ENCODE measurements around the gene PLEKHA4.
"Not testable (repeated sequence)": the region's sequence is repeated elsewhere in the genome, so short reads cannot be mapped to it uniquely, and the experiment has no call there.

Gene PLEKHA4

DNA sequence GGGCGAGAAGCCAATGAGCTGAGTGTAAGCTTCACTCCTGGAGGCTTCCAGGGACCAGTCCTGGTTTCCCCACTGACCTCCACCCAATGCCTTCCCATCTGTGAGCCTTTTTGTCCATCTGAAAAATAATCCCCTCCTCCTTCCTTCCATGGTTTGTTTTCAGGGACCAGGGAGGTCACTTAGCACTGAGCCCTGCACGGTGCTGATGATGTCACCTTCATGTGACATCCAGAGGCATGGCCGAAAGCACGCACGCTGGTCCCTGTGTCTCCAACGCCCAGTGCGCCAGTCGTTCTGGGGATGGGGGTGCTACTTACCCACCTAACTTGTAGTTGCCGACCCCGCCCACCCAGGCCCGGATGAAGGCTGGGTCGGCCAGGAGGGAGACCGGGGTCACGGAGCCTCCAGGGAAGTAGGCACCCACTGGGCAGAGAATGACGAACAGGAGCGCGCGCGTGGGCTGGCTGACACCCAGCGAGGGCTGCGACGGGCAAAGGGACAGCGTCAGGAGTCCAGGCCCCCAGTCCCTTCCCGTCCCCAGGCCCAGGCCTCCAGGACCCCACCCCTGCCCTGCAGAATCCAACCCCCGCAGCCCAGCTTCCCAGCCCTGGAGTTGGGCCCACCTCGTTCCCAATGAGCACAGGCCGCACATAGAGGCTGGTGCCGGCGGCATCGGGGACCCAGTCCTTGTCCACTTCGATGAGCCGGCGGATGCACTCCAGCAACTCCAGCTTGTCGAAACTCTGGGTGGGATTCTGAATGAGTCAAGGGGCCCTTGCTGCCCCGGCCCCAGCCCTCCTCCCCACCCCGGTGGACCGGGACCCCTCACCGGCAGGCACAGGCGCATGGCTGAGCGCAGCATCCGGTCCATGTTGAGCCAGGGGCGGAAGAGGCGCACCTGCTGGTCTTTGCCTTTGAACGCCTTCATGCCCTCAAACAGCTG is 68.8 kb downstream of the PLEKHA4 start:
- DNase-seq (ENCODE audit: low spot score), result no peak
- FAIRE-seq, result no peak

GRCh38 chr19:48798937-48799336 is 69.5 kb downstream of the PLEKHA4 start:
- FAIRE-seq (no peak), DNase-seq (ENCODE audit: low spot score) (no peak)

GRCh38 chr19:48797103-48797502 is 71.3 kb downstream of the PLEKHA4 start:
- no peak for FAIRE-seq
- DNase-seq (ENCODE audit: low spot score), result no peak

- DNase-seq (ENCODE audit: low spot score) (no peak), FAIRE-seq (no peak)
Measured at GRCh38 chr19:48796298-48797083, 71.9 kb downstream of the PLEKHA4 start.

GRCh38 chr19:48795685-48796070 is 72.7 kb downstream of the PLEKHA4 start:
- DNase-seq (ENCODE audit: low spot score), result no peak
- FAIRE-seq, result no peak

DNA sequence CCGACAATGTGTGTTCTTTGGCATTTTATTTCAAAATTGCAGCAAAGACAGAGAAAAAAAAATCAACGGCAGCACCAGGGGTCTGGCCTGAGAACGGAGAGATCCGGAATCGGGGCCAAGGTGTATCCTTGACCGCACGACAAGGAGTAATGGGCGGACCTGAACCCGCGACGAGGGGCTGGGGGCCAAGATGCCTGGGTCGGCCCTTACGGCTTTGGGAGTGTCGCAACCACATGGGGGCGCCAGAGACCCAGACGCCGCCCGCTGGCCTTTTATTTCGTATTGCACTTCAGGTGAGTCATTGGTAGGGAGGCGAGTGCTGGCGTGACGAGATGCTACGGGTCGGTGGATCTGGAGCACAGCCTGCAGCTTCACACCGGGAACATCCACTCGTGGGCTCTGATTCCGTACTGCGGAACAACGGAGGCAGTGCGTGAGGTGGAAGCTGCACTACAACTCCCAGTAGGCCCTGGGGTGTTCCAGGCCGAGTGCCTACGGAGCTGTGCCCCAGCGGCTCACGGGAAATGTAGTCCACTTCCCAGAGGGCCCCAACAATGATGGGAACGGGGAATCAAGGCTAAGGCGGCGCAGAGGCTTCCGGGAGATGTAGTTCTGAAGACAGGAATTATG is 73.2 kb downstream of the PLEKHA4 start:
- FAIRE-seq, result peak; percentile 75
- DNase-seq (ENCODE audit: low spot score), result peak; percentile 85

DNA sequence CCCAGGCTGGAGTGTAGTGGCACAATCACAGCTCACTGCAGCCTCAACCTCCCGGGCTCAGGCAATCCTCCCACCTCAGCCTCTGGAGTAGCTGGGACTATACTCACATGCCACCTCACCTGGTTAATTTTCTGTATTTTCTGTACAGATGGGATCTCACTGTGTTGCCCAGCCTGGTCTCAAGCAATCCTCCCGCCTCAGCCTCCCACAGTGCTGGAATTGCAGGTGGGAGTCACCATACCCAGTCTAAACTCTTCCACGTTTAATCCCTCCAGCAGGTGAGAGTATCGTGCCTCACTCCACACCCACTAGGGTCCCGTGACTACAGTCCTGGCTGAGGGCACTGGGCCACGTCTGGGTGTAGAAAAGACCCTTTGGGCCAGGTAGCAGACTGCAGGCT is 74.1 kb downstream of the PLEKHA4 start:
- DNase-seq (ENCODE audit: low spot score), result no peak
- FAIRE-seq, result no peak

DNA sequence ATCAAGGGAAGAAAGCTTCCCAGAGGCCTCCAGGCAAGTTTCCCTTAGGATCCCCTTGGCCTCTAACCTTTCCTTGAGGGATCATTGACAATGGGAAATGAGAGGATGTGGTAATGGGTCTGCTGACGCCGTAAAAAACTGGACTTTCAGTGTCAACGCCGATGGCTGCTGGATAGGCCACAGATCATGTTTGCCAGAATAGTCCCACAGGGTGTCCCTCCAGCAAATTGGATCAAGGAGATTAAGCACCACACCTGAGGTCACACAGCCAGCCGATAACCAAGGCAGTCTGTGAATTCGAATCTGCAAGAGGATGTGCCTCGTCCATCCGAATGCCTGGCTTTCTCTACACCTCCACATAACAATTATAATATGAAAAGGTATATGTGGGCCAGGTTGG is 75.1 kb downstream of the PLEKHA4 start:
- no peak for DNase-seq (ENCODE audit: low spot score)
- no peak for FAIRE-seq

DNA sequence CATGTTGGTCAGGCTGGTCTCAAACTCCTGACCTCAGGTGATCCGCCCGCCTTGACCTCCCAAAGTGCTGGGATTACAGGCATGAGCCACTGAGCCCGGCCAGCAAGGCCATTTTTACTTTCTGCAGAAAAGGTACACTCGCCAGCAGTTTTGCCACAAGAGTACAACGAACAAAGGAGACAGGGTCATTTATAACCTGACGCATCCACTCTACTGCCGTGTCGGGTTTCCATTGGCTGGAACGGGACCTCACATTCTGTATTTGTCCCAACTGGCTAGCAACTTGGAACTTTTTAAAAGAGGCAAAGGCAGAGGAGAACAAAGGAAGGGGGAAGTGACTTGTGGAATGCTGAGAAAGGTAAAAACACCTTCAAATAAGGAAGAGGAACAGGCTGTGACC is 81.1 kb downstream of the PLEKHA4 start:
- FAIRE-seq; DNase-seq (ENCODE audit: low spot score): not testable (repeated sequence)

All from RCC 7860 (cell line).